GM19372 (cell line): ENCODE results near the gene C2CD2.

Experiments
- ATAC-seq: cut with Tn5 transposase; IDR thresholded peaks from one replicate; pipeline ENCODE4 v1.9.1; 2021; ENCODE audit warnings: mild to moderate bottlenecking, low read depth, moderate library complexity; ENCODE audit not compliant: unreplicated experiment

Gene C2CD2

DNA sequence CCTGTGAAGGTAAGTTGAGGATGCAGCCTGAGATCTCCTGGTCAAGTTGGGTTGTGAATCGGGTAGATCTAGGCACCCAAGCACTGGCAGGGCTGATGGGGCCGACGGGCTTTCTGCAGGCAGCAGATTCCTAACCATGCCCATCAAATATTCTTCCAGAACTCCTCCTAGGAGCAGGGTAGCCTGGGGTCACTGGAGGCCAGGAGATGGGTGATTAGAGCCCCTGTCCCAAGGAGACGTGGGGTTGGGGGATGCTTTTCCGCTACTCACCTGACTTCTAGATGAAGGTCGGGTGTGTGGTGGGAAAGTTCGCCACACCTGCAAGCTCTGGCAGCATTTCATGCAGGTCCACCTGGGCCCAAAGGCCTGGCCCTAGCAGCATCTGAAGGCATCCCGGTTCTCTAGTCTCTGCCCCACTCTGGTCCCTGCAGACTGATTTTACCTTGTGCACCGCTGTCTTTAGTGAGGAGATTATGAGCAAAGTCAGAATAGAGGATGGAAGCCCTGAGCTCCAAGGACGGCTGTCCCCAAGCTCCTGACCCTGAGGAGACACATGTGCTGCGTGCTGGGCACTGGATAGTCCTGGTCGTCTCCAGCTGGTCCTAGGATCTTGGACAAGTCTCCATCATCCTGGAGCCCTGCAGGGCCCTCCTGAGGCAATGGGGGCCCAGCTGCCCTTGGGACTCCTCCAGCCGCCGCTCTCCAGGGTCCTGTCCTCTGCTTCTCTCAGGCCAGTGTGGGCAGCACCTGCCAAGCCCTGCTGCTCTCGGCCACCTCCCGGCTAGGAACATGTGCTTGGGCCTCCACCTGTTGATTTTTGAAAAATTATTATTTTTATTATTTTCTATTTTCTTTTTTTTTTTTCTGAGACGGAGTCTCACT lies 21.8 kb upstream of the C2CD2 start:
- ATAC-seq = no peak

DNA sequence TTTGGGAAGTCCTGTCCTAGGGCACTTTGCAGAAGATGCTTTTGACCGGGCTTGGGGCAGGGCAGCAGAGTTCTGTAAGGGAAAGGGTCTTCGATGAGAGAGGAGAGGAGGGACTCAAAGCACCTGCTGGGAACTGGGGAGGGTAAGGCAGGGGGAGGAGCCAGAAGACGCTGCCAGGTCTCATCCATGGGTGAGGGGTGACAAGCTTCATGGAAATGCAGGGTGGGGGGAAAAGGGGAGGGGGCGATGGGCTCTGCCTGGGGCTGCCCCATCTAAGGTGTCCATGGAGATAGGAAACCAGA lies 20.9 kb upstream of the C2CD2 start:
- no peak for ATAC-seq

DNA sequence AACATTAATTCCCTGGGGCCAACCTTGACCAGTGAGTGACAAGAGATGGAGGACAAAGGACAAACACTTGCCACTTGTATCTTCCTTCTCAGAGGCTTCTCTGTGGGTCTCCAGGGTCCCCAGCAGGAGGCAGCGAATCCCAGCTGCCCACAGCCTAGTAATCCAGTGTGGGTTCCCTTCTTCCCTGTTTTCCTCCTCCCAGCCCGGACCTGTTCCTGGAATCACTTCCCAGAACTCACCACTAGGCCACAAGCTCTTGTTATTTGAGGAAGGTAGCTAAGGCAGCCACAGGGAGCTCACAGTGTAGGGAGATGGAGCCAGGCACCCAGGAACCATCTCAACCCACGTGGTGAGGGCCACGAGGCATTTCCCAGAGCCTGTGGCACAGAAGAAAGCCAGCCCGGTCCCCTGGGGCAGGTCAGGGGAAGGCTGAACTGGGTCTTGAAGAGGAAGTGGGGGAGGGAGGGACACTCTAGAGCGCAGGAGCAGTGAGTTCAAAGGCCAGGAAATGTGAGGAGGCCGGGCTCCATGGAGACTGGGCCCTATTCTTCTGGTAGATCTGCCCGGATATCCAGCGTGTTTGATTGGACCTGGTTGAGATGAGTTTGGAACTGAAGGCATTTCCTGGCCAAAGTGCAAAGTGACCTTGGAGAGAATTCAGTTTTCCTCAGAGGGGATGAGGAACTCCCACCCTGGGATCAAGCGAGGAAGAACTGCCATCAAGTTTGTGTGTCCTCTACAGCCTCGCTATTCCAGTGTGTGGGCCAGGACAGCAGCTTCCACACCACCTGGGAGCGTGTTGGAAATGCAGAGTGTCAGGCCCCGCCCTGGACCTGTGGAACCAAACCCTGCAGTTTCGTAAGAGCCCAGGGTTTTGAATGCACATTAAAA lies 20.3 kb upstream of the C2CD2 start:
- ATAC-seq = no peak

DNA sequence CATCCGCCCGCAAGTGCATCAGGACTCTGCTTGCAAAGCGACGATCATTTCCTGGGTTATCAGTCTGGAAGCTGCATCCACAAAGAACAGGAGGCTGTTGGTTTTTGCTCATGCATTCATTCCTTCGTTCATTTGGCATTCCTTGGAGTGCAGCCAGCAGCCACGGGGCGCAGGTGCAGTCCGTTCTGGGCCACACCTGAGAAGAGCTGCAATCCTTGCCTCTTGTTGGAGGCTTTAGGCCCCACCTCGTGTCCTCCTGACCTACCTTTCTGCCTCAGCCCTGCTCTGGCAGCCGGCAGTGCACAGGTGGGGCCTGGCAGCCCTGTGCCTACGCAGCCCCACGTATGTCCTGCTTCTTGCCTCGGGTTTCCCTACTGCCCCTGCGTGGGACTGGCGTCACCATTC lies 19.6 kb upstream of the C2CD2 start:
- ATAC-seq = no peak

DNA sequence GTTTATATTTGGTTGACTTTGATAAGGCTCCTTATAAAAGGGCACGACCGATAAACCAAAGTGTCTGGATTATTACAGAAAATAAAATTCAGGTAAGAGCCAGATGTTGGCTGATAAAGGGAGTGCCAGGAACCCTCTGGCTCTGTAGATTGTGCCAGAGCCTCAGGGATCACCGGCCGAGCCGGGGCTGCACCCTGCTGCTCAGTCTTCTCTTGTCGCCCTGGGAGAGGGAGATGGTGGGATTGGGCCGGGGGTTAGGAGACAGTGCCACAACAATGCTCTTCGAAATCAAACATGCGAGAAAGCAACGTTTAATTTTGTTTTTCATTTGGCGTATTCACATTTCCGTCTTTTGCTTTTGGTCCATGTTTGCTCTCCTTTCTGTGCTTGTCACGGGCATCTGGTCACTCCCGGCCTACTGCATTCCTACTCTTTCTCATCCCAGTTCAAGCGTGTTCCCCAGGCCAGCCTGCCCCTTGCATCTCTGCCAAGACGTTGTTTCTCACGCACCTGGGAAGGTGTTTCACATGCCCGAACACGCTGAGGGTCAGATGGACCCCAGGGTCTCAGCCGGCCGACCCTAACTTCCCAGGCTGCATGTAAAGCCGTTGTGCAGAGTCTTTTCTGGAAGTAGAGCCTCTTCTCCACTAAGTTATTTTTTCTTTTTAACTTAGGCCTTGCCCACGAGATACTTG lies 18.8 kb upstream of the C2CD2 start:
- no peak for ATAC-seq

DNA sequence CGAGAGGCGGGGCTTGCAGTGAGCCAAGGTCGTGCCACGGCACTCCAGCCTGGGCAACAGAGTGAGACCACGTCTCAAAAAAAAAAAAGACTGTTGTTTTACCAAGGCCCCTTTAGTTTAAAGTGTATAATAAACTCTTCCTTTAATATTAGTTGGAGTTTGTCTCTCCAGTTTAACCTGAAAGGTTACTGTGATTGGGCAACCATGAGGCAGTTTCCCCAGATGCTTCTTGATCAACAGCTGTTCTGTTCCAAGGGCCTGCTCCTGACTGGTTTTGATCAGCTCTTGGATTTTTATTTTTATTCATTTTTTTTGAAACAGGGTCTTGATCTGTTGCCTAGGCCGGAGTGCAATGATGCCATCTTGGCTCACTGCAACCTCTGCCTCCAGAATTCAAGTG lies 18.1 kb upstream of the C2CD2 start:
- ATAC-seq = no peak

DNA sequence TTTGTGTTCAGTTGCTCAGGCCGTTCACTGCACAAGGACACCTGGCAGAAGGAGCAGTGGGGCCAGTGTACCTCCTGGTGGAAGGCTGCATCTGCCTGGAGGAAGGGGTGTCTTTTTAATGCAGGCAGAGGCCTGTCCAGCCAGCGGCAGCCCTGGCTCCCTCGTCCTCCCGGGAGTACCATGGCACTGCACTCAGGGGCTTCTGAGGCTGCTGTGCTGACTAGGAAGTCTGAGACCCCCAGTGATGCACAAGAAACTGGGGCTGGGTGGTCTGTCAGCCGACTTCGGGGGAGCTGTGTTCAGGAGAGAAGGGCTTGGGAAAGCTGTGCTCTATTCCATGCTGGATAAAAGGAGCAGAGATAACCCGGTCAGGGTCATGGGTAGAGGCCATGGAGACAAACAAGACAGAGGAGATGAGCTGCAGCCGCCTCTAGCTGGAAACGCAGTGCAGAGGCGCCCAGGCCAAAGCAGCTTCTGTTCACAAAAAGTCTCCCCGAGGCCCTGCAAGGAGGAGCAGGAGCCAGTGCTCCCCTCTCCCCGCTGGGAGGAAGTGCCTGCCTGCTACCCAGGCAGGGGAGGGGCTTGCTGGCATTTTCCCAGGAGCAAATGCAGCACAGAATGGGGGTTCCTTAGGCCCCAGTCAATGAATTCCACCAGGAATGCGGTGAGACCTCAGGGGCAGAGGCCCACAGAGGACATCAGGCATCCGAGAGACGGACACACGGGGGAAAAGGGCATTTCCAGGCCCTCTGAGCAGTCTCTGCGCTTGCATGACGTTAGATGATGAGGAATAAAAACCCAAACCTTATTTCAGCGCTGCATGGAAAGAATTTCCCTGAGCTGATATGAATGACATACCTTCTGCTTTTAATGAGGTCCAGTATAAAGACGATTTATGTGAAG lies 17.2 kb upstream of the C2CD2 start:
- ATAC-seq = no peak

DNA sequence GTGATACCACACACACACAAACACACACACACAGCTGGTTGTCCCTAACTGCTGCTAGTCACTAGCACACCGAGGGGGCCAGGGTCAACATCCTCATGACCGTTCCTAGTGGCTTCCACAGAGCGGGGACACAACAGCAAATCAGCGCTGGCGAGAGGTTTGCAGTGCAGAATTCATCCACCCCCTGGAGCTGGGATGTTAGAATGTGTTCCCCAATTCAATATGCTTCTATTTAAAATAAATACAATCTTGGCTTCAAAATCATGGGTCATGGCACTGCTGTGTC lies 16.2 kb upstream of the C2CD2 start:
- ATAC-seq = no peak

DNA sequence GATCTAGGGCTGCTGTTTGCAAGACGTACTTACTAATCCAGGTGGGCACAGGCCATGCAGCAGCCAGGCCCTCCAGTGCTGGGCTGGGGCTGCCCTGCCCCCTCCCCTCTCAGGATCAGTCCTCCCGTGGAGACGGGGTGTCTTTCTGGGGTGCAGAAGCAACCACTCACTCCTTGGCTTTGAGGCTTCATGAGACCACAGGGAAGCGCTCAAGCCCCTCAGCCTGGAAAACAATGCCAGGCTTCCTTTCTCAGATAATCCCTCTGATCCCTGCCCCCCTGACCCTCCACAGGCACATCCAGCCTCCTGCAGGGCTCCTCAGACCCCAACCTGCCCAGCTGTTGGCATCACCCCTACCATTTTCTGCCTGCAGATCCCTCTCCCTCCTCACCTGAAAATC lies 13.9 kb upstream of the C2CD2 start:
- ATAC-seq = no peak

DNA sequence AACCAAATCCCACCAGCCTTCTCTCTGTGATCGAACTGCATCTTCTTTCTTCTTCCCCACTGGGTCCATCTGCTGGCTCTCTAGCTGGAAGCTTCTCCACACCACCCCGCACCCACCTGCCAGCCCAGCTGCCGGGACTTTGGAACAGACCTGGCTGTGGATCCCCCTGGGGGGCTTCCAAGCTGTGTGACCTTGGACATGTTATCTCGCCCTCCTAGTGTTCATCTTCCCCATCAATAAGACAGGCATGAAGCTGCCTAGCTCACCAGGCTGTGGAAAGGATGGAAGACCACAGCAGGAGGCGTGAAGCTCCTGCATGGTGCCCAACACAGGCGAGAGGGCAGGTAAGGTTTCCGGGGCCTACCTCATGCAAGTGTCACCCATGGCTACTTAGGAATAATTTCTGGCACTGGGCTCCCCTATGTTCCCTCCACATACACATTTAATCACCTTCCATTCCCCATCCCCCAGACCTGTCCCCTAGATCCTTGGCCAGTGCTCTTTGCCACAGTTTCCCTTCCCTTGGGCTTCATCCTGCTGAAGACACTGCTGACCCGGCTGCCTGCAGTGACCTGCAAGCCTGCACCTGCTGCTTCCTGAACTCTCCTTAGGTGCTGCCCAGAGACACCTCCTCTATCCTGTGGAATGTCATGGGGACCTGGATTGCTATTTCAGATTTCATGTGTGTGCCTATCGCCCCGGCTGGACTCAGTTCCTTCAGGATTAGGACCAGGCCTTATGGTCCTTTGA lies 13.2 kb upstream of the C2CD2 start:
- ATAC-seq = no peak

DNA sequence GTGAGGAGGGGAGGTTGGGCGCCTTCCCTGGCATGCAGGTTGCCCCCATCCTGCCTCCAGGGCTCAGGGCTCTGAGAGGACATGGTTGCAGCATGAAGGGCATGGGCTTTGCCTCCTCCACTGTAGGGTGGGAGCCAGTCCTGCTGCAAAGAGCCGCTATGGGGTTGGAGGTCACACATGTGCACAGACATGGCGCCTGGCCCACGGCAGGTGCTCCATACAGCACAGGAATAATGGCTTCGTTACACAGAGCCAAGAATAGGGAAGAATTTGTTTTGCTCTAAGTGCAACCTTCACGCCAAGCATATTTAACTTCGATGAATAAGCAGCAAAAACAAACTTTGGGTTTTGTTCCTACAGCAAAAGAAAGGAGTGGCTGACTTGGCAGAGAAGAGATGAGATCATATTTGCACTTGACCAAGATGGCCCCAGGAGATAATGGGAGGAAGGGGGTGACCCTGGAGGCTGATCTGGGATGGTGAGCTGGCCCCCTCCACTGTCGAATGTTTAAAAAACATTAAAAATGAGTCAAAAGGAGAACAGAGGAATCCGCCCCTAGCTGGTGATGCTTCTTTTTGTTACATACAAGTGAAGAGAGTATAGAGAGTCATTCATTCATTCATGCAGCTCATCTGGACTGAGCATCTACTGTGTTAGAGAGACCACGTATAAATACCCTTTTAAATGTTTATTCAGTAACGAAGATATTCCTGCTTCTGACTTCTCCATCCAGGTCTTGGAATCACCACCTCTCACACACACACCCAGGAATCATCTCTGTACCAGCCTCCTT lies 12.4 kb upstream of the C2CD2 start:
- ATAC-seq = no peak

DNA sequence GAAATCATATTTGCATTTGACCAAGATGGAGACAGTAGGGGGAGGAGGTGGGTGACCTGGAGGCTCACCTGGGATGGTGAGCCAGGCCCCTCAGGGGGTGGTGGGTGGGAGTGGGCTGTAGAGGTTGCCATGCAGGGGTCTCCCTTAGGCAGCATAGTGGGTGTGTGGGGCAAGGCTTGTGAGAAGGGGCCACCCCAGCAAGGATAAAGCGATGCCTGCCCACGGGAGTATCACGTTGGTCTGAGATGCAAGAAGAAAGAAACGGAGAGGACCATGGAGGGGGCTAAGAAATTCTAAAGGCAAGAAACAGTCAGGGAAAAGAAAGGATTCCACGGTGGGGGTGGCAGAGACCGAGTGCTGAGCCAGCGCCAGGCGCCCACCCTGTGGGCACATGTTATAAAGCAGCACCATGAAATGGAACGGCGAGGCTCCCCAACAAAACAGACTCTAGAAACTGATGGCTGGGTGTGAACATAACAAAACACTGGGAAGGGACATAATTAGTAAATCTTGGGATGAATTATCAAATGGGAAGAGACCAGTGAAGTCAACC lies 11.7 kb upstream of the C2CD2 start:
- ATAC-seq = no peak

DNA sequence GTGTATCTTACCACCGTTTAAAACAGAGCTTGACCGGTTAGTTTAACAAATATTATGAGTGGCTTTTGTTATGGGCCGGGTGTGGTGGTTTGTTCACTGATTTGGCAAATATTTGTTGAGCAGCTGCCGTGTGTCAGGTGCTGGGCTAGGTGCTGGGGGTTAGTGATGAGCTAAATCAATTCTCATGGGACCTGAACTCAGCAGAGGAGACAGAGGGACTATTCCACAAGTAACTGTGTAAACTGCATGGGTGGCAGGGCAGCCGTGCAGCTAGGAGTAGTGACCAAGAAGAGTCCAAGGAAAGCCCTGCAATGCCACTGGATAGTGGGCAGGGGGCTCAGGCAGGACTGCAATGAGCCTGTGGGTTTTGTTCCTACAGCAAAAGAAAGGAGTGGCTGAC lies 11.2 kb upstream of the C2CD2 start:
- ATAC-seq = no peak

DNA sequence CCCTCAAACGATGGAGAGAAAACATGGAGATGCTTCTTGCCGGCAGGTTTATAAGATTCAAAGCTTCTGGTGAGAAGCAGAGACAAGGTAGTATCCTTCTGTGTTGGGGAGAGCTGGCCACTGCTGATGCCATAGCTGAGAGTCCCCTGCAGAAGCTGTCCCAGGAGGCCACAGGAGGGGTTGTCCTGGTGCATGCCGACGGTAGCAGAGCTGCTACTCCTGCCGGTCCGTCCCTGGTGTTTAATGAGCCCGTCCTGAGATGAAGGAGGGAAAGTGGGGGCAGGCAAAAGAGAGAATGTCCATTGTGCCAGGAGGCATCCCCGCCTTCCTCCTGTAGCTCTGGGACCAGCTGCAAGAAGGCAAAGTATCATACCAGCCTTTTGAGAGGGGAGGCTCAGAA lies 10.4 kb upstream of the C2CD2 start:
- ATAC-seq = no peak

DNA sequence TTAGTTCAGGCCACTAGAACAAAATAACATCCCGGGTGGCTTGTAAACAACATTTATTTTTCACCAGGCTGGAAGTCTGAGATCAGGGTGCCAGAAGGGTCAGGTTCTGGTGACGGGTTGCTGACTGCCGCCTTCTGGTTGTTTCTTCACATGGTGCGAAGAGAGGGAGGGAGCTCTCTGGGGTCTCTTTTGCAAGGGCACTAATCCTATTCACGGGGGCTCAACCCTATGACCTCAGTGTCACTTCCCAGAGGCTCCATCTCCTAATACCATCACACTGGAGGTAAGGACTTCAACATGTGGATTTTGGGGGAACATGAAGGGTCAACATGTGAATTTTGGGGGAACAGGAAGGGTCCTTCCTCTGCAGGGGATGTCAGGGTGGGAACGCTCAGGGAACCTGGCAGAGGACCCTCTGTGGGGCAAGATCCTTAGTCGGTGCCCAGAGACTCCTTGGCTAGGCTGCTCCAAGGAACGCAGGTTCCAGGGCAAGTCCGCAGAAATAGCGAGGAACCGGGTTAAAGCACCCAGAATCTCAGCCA lies 8.7 kb upstream of the C2CD2 start:
- no peak for ATAC-seq

DNA sequence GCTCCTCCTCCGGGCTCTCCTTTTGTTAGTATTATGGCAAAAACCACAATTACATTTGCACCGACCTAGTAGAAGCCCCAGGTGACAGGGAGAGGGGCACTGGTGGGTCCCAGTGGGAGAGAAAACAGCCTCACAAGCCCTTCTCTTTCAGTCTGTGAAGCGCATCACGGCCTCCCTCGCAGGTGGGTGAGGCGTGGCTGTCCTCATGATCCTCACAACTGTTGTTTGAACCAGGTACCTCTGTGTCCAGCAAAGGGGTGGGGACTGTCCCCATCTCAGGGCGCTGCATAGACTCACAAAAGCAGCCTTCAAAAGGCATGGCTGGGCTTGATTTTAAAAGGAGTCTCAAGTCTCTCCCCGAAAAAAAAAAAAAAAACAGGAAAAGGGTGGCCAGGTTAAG lies 7.9 kb upstream of the C2CD2 start:
- no peak for ATAC-seq

DNA sequence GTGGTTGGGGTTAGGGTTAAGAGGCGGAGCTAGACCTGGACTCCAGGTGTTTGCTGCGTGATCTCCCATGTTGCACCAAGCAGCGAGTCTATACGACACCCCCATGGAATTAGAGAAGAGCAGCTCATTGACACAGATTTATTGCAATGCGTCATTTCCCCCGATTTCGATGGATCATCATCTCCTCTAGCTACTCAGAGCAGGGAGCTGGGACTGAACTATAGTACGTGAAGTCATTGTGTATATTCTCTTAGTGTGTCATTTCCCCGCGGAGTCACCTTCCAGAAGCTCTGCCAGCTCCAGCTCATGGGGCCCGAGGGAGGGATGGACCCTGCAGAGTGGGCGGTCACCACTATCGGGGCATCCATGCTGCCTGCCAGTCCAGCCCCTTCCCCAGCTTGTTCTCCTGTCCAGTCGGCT lies 7.5 kb upstream of the C2CD2 start:
- no peak for ATAC-seq

DNA sequence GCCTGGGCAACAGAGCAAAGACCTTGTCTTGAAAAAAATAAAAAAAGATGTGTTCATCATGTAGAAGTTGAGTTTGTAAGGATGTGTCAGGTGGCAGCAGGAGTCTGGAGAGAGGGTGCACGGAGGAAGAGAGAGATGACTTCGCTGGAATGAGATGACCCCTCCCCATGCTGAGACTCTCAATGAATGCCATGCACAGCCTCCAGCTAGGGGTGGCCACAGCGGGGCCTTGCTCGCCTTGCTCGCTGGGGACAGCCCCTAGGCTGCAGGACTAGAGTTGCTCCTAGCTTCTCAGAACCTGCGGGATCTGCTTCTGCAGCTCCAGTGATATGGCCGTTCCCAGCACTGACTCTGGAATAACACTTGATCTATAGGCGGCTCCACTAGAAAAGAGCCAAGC lies 6.6 kb upstream of the C2CD2 start:
- no peak for ATAC-seq
